Lower lobe of right lung (tissue), 2 donors: ENCODE data around the gene SEBOX. TPM values are rescaled to one million over a fixed set of nuclear protein-coding genes. Genes with fewer than 3 reads are reported as not detected.
"Not testable (repeated sequence)": the region's sequence is repeated elsewhere in the genome, so short reads cannot be mapped to it uniquely, and the experiment has no call there.

Source experiments
- ATAC-seq, 2 donors: fragments of 200-7000 bp; cut with Tn5 transposase; one replicate each; pipeline ENCODE4 v1.9.1; 2020 to 2022; ENCODE audit warnings: mild to moderate bottlenecking in 2 of 2, moderate library complexity in 2 of 2
- DNase-seq: peaks from one replicate; pipeline ENCODE4 v3.0.0-alpha.2; 2020
- H3K27ac ChIP-seq: fragments of 200-600 bp; one replicate; pipeline ENCODE4 v1.8.0; 2022
- H3K27me3 ChIP-seq: fragments of 200-600 bp; one replicate; pipeline ENCODE4 v1.8.0; 2022; ENCODE audit warnings: low read depth
- H3K36me3 ChIP-seq: fragments of 200-600 bp; one replicate; pipeline ENCODE4 v1.8.0; 2022; ENCODE audit warnings: mild to moderate bottlenecking
- H3K4me1 ChIP-seq: fragments of 200-600 bp; one replicate; pipeline ENCODE4 v1.8.0; 2022
- H3K4me3 ChIP-seq: fragments of 200-600 bp; one replicate; pipeline ENCODE4 v1.8.0; 2022; ENCODE audit warnings: mild to moderate bottlenecking
- H3K9me3 ChIP-seq: fragments of 200-600 bp; one replicate; pipeline ENCODE4 v1.8.0; 2022
- intact Hi-C: fragments of 100-400 bp; cut with DNase I; formaldehyde crosslinking; loops from one replicate; pipeline ENCODE4 v1.11.0; 2022
- total RNA-seq: library from RNA; stranded (reverse); fragmentation: NEBNext Ultra II Directional; extraction: Animal tissue kit (Norgen Biotek cat#: 25700); gene quantifications from one replicate; pipeline ENCODE4 v1.2.1, GENCODE V29; 2021
- TF ChIP-seq, protein P1 (sequence below): fragments of 200-600 bp; IDR thresholded peaks from one replicate; pipeline ENCODE4 v1.8.0; 2022; ENCODE audit warnings: antibody characterized with exemption, mild to moderate bottlenecking
- donor health status: DM: no; HTN: yes; CAD: no; lungs with severe emphysema.

SEBOX gene
- total RNA-seq, 1 donor from 2014 or later = not detected

DNA sequence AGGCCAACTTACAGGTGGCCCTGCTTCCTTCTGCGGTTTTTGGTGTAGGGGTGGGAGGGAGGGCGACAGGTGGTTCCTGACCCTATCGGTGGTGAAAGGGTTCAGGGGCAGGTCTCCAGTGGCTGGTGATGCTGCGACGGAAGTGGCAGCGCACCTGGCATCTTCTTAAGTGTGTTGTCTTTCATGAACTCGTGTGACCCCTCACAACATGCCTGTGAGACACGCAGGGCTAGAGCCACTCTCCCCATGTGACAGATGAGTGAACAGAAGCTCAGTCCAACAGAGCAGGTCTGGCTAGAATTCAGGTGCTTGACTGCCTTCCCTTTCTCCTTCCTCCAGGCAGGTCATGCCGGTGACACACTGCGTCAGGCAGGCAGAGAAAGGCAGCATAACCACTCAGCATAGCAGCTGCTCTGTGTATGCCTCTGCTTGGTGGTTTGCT, 21.5 kb downstream of the SEBOX start:
- intact Hi-C loops = no loop called here

DNA sequence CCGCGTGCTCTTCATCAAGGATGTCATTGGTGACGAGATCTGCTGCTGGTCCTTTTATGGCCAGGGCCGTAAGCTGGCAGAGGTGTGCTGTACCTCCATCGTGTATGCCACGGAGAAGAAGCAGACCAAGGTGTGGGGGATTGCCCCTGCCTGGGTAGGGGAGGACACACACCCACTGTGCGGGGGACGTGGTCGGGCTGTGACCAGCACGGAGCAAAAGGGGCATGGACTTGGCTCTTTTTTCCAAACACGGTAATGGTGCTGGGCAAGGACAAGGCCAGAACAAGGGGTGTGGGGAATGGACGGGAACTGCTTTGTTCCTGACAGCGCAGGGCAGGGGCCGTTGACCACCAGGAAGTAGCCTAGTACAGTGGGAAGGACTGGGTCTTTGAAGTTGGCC, 22.7 kb downstream of the SEBOX start:
- no peak overlapping the region for H3K4me3 ChIP-seq
- TF ChIP-seq, protein P1, sequence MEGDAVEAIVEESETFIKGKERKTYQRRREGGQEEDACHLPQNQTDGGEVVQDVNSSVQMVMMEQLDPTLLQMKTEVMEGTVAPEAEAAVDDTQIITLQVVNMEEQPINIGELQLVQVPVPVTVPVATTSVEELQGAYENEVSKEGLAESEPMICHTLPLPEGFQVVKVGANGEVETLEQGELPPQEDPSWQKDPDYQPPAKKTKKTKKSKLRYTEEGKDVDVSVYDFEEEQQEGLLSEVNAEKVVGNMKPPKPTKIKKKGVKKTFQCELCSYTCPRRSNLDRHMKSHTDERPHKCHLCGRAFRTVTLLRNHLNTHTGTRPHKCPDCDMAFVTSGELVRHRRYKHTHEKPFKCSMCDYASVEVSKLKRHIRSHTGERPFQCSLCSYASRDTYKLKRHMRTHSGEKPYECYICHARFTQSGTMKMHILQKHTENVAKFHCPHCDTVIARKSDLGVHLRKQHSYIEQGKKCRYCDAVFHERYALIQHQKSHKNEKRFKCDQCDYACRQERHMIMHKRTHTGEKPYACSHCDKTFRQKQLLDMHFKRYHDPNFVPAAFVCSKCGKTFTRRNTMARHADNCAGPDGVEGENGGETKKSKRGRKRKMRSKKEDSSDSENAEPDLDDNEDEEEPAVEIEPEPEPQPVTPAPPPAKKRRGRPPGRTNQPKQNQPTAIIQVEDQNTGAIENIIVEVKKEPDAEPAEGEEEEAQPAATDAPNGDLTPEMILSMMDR = no peak
- intact Hi-C loops = no loop called here
- DNase-seq = no peak
- no peak overlapping the region for H3K27ac ChIP-seq
- H3K4me1 ChIP-seq = peaks cover 45% of the 10 kb centered on the region
- H3K36me3 ChIP-seq = peaks cover 80% of the 10 kb centered on the region
- H3K27me3 ChIP-seq = no peaks in the 10 kb centered on the region
- ATAC-seq = no peak
- H3K9me3 ChIP-seq = no peaks in the 10 kb centered on the region

More for the DNA sequence above, 21.5 kb downstream of the SEBOX start:
- no peak for ATAC-seq
- no peaks in the 10 kb centered on the region for H3K27me3 ChIP-seq
- TF ChIP-seq, protein P1 = no peak
- peaks cover 92% of the 10 kb centered on the region for H3K36me3 ChIP-seq
- no peak overlapping the region for H3K27ac ChIP-seq
- H3K9me3 ChIP-seq = no peaks in the 10 kb centered on the region
- DNase-seq = no peak
- peaks cover 36% of the 10 kb centered on the region for H3K4me1 ChIP-seq
- H3K4me3 ChIP-seq = no peak overlapping the region

DNA sequence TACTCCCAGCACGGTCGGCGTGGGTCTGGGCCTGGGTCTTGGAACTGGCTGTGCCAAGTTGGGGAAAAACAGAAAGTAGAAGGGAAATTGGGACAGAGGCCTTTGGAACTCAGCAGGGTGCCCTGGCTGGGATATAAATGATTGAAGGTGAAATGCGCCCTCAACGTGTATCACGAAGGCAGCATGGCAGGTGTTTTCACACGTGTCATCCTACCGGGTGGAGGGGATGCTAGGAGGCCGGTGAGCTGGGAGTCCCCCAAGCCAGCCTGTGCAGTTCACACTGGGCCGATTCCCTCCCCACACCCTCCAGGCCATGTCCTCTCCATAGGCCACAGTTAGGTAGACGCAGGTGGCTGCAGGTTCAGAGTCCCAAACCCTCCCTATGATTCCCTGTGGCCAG, 23.5 kb downstream of the SEBOX start:
- no peak for DNase-seq
- intact Hi-C loops = no loop called here

DNA sequence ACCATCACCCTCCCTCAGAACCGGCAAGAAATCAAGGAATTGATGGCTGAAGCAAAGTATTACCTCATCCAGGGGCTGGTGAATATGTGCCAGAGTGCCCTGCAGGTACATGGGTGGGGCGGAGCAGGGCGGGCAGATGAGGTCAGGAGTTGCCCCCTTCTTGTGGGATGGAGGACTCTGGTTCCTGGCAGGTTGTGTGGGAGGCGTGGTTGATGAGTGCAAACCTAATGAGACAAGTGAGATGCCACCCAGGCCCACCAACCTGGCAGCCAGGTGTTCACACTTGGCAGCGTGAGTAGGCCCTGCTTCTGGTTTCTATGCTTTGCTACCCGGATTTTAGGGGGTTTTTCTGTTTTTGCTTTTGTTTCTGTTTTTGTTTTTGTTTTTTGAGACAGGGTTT, 24.6 kb downstream of the SEBOX start:
- H3K27ac ChIP-seq = no peak overlapping the region
- H3K27me3 ChIP-seq = no peaks in the 10 kb centered on the region
- TF ChIP-seq, protein P1 = no peak
- H3K9me3 ChIP-seq = no peaks in the 10 kb centered on the region
- H3K4me3 ChIP-seq = no peak overlapping the region
- DNase-seq (no peak), ATAC-seq (no peak)
- H3K4me1 ChIP-seq = peaks cover 39% of the 10 kb centered on the region
- H3K36me3 ChIP-seq = peaks cover 61% of the 10 kb centered on the region
- intact Hi-C loops = no loop called here

More for the DNA sequence above, 23.5 kb downstream of the SEBOX start:
- H3K27ac ChIP-seq = no peak overlapping the region
- H3K36me3 ChIP-seq = peaks cover 73% of the 10 kb centered on the region
- no peak overlapping the region for H3K4me3 ChIP-seq
- H3K27me3 ChIP-seq = no peaks in the 10 kb centered on the region
- peaks cover 45% of the 10 kb centered on the region for H3K4me1 ChIP-seq
- ATAC-seq = no peak
- TF ChIP-seq, protein P1 = no peak
- H3K9me3 ChIP-seq = no peaks in the 10 kb centered on the region

DNA sequence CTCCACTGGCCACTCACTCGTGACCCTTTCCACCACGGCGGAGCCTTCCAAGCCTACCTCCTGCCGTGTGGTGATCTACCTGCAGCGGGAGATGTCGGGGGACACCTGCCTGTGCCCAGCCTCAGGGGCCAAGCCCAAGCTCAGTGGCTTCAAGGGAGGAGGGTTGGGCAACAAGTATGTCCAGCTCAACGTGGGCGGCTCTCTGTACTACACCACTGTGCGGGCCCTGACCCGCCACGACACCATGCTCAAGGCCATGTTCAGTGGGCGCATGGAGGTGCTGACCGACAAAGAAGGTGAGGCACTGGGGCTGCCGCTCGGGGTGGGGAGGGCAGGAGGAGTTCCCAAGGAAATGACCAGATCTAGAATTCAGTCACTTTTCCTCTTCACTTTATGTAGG, 25.6 kb downstream of the SEBOX start:
- DNase-seq (no peak), ATAC-seq (no peak)
- peaks cover 52% of the 10 kb centered on the region for H3K36me3 ChIP-seq
- H3K27ac ChIP-seq = no peak overlapping the region
- intact Hi-C loops = no loop called here
- no peaks in the 10 kb centered on the region for H3K9me3 ChIP-seq
- H3K27me3 ChIP-seq = no peaks in the 10 kb centered on the region
- peaks cover 42% of the 10 kb centered on the region for H3K4me1 ChIP-seq
- no peak overlapping the region for H3K4me3 ChIP-seq
- TF ChIP-seq, protein P1 = no peak

DNA sequence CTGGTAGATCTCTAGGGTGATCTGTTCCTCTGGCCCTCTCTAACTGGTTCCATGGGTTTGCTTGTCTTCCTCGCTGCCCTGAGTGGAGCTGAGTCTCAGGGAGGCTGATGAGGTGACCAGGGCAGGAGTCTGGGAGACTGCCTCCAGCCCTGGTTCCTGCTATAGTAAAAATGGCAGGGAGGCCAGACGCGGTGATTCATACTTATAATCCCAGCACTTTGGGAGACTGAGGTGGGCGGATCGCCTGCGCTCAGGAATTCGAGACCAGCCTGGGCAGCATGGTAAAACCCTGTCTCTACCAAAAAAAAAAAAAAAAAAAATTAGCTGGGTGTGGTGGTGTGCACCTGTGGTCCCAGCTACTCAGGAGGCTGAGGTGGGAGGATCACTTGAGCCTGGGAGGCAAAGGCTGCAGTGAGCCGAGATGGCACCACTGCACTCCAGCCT, 26.2 kb downstream of the SEBOX start:
- peaks cover 45% of the 10 kb centered on the region for H3K36me3 ChIP-seq
- H3K4me1 ChIP-seq = peaks cover 49% of the 10 kb centered on the region
- H3K4me3 ChIP-seq, intact Hi-C loops, DNase-seq, H3K27me3 ChIP-seq, ATAC-seq, H3K9me3 ChIP-seq: not testable (repeated sequence)
- peak overlapping the region; percentile 51 for H3K27ac ChIP-seq
